K562 (cell line): ENCODE measurements around the gene MOG.

Experiments used
- BRF1 ChIP-seq: IDR thresholded peaks from 3 replicates; pipeline ENCODE4 v1.6.1; 2011; ENCODE audit warnings: borderline replicate concordance, mild to moderate bottlenecking; ENCODE audit not compliant: insufficient read length; ENCODE audit errors: extremely low read depth
- EP300 ChIP-seq: IDR thresholded peaks from 2 replicates; pipeline ENCODE4 v1.6.1; 2012; ENCODE audit warnings: low read length, improper control_type of control experiment
- EZH2 ChIP-seq: IDR thresholded peaks from 2 replicates; pipeline ENCODE4 v1.6.1; 2012; ENCODE audit warnings: low read depth, mild to moderate bottlenecking, inconsistent platforms, low read length, borderline replicate concordance
- KAT2B ChIP-seq: IDR thresholded peaks from one replicate; pipeline ENCODE4 v1.6.1; 2012; ENCODE audit warnings: low read depth, mild to moderate bottlenecking, control low read depth, inconsistent platforms, low read length, moderate library complexity
- MEF2D ChIP-seq: conservative IDR thresholded peaks from 2 replicates; pipeline ENCODE4 v1.6.1; 2016; ENCODE audit warnings: low read depth, missing genetic modification characterization, missing compliant biosample characterization
- PHF8 ChIP-seq: fragments of 200-600 bp; sonication (generic); IDR thresholded peaks from 2 replicates; pipeline ENCODE4 v1.6.1; 2012; ENCODE audit warnings: mixed run types, mild to moderate bottlenecking, inconsistent platforms, low read length, moderate library complexity, borderline replicate concordance
- POLR2A ChIP-seq: fragments of 450-650 bp; conservative IDR thresholded peaks from 2 replicates; pipeline ENCODE4 v1.6.1; 2016
- RAD21 ChIP-seq, 2 experiments: fragments of 250-450 bp in 1 of 2; fragments of 450-650 bp in 1 of 2; sonication (Bioruptor Pico) in 1 of 2; formaldehyde crosslinking in 1 of 2; IDR thresholded peaks in 1 of 2; conservative IDR thresholded peaks in 1 of 2; 2 replicates each; pipeline versions ENCODE4 v1.4.0 to v1.8.0; 2020 to 2022; ENCODE audit warnings: mild to moderate bottlenecking in 2 of 2, moderate library complexity in 1 of 2
- STAT5A ChIP-seq: IDR thresholded peaks from 2 replicates; pipeline ENCODE4 v1.6.1; 2012; ENCODE audit warnings: low read length, inconsistent platforms, borderline replicate concordance
- TAF1 ChIP-seq: IDR thresholded peaks from 2 replicates; pipeline ENCODE4 v1.6.1; 2011; ENCODE audit warnings: mild to moderate bottlenecking, low read length, moderate library complexity; ENCODE audit not compliant: insufficient read depth, control insufficient read depth, severe bottlenecking; ENCODE audit errors: extremely low read depth
- ZNF57 ChIP-seq: fragments of 450-650 bp; formaldehyde crosslinking; IDR thresholded peaks from 2 replicates; pipeline ENCODE4 v1.4.0; 2020; ENCODE audit warnings: mild to moderate bottlenecking, moderate library complexity
- TF ChIP-seq, protein P1 (sequence below): fragments of 250-450 bp; sonication (Bioruptor Pico); IDR thresholded peaks from 2 replicates; pipeline ENCODE4 v1.5.0; 2021
- TF ChIP-seq, protein P2 (sequence below): fragments of 150-350 bp; conservative IDR thresholded peaks from 2 replicates; pipeline ENCODE4 v1.6.1; 2014; ENCODE audit warnings: low read length
- TF ChIP-seq, protein P3 (sequence below): fragments of 250-450 bp; sonication (Bioruptor Pico); IDR thresholded peaks from 2 replicates; pipeline ENCODE4 v1.8.0; 2022; ENCODE audit warnings: inconsistent platforms, mild to moderate bottlenecking, moderate library complexity, borderline replicate concordance

DNA sequence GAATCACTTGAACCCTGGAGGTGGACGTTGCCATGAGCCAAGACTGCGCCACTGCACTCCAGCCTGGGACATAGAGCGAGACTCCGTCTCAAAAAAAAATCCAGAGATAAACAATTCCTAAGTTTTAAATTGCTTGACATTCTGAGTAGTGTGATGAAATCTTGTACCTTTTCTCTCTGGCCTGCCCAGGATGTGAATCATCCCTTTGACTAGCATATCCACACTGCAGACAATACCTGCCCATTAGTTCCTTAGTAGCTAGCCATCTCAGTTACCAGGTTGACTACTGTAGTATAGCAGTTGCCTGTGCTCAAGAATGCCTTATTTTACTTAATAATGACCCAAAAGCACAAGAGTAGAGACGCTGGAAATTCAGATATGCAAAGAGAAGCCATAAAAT lies 21.2 kb downstream of the MOG start:
- TF ChIP-seq EP300: no peak
- TF ChIP-seq, protein P1, sequence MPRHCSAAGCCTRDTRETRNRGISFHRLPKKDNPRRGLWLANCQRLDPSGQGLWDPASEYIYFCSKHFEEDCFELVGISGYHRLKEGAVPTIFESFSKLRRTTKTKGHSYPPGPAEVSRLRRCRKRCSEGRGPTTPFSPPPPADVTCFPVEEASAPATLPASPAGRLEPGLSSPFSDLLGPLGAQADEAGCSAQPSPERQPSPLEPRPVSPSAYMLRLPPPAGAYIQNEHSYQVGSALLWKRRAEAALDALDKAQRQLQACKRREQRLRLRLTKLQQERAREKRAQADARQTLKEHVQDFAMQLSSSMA (CRISPR knock-in tag): no peak
- TF ChIP-seq KAT2B: no peak
- no peak for TF ChIP-seq STAT5A
- no peak for TF ChIP-seq TAF1
- TF ChIP-seq EZH2: no peak
- TF ChIP-seq, protein P2, sequence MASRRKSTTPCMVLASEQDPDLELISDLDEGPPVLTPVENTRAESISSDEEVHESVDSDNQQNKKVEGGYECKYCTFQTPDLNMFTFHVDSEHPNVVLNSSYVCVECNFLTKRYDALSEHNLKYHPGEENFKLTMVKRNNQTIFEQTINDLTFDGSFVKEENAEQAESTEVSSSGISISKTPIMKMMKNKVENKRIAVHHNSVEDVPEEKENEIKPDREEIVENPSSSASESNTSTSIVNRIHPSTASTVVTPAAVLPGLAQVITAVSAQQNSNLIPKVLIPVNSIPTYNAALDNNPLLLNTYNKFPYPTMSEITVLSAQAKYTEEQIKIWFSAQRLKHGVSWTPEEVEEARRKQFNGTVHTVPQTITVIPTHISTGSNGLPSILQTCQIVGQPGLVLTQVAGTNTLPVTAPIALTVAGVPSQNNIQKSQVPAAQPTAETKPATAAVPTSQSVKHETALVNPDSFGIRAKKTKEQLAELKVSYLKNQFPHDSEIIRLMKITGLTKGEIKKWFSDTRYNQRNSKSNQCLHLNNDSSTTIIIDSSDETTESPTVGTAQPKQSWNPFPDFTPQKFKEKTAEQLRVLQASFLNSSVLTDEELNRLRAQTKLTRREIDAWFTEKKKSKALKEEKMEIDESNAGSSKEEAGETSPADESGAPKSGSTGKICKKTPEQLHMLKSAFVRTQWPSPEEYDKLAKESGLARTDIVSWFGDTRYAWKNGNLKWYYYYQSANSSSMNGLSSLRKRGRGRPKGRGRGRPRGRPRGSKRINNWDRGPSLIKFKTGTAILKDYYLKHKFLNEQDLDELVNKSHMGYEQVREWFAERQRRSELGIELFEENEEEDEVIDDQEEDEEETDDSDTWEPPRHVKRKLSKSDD: no peak
- TF ChIP-seq PHF8: no peak
- TF ChIP-seq MEF2D (tag): no peak
- no peak for TF ChIP-seq RAD21 (CRISPR knock-in tag; conservative IDR thresholded peaks at IDR 0.05 in 1 of 2, IDR thresholded peaks at IDR 0.05 in 1 of 2)
- TF ChIP-seq, protein P3, sequence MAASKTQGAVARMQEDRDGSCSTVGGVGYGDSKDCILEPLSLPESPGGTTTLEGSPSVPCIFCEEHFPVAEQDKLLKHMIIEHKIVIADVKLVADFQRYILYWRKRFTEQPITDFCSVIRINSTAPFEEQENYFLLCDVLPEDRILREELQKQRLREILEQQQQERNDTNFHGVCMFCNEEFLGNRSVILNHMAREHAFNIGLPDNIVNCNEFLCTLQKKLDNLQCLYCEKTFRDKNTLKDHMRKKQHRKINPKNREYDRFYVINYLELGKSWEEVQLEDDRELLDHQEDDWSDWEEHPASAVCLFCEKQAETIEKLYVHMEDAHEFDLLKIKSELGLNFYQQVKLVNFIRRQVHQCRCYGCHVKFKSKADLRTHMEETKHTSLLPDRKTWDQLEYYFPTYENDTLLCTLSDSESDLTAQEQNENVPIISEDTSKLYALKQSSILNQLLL (CRISPR knock-in tag): no peak
- TF ChIP-seq POLR2A: no peak
- TF ChIP-seq BRF1: no peak
- TF ChIP-seq ZNF57 (CRISPR knock-in tag): no peak
